GM18505 (cell line): Measurements from ENCODE around the gene HIP1.
"Not testable (repeated sequence)": the region's sequence is repeated elsewhere in the genome, so short reads cannot be mapped to it uniquely, and the experiment has no call there.

ENCODE experiments used
- ATAC-seq: cut with Tn5 transposase; IDR thresholded peaks from one replicate; pipeline ENCODE4 v1.9.1; 2021; ENCODE audit not compliant: unreplicated experiment
- POLR2A ChIP-seq: IDR thresholded peaks from 4 replicates; pipeline ENCODE4 v1.6.1; 2011; ENCODE audit warnings: borderline replicate concordance; ENCODE audit not compliant: insufficient read depth, insufficient read length; ENCODE audit errors: extremely low read depth

The HIP1 gene

DNA sequence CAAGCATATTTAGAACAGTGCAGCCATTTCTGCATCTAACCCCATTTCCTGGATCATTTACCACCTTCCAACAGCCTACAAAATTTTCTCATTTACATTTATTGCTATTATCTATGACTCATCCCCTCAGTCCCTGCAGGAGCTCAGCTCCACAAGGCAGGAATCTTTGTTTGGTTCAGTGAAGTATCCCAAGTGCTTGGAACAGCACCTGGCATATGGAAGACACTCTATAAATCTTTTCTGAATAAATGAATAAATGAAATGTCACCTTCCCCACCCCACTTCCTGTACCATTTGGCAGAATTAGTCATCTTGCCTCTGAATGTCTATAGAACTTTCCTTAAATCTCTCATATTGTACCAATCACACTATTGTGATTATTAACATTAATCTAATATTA is 110.7 kb downstream of the HIP1 start:
- no peak for ATAC-seq

DNA sequence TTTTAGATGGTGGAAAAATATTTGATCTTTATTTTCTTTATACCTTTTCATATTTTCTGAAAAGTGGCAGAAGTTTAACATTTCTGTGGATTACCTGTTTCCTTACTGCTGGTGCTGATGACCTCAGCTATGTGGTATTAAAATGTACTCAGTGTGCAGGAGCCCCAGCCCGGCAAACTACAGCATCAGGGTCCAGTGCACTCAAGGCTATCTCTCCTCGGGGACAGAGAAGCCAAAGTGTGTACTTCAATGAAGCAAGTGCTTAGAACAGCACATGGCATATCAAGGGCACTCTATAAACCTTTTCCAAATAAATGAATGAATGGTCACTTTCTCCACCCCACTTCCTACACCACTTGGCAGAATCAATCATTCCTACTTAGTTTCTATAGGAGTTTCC is 111.8 kb downstream of the HIP1 start:
- TF ChIP-seq POLR2A: no peak
- no peak for ATAC-seq

More for the DNA sequence above, 110.7 kb downstream of the HIP1 start:
- TF ChIP-seq POLR2A: no peak

DNA sequence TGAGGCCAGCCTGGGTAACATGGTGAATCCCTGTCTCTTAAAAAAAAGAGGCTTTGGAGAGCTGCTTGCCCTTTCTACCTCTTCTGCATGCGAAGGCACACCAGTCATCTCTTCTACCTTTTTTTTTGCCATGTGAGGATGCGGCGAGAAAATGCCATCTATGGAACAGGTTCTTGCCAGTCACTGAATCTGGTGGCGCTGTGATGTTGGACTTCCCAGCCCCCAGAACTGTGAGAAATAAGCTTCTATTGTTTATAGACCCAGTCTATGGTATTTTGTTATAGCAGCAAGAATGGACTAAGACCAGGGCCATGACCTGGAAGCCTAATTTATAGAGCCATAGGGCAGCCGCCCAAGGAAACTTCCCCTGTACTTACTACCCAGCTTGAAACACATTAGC is 112.9 kb downstream of the HIP1 start:
- TF ChIP-seq POLR2A: no peak
- no peak for ATAC-seq

DNA sequence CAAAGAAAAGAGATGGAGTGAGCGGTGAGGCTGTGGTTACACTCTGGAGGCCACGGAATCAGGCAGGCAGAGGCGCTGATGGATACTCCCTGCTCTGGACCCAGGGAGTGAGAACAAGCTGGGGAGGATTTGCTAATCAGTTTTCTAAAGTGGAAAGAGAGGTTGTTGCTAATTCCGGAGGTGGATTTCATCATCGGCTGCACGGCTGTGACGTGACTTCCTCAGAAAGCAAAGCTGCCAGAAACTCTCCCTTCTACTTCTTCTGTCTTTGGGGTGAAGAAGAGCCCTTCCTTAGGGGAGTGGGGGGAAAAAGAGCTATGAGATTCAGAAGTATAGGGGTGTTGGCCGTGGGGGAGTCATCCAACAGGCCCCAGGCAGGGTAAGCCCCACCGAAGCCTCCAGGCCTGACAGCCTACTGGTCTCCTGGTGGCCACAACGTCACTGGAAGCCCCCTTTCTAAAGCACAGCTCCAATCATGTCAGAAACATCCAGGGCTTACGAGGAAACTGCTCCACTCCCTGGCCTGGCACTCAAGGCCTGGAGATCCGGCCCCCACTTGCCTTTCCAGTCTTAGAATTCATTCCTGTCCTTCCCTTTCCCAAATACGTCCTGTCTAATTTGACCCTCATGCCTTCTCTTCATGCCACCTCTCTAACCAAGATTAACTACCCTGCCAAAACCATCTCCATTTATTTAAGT is 114.5 kb downstream of the HIP1 start:
- no peak for TF ChIP-seq POLR2A
- ATAC-seq: no peak

DNA sequence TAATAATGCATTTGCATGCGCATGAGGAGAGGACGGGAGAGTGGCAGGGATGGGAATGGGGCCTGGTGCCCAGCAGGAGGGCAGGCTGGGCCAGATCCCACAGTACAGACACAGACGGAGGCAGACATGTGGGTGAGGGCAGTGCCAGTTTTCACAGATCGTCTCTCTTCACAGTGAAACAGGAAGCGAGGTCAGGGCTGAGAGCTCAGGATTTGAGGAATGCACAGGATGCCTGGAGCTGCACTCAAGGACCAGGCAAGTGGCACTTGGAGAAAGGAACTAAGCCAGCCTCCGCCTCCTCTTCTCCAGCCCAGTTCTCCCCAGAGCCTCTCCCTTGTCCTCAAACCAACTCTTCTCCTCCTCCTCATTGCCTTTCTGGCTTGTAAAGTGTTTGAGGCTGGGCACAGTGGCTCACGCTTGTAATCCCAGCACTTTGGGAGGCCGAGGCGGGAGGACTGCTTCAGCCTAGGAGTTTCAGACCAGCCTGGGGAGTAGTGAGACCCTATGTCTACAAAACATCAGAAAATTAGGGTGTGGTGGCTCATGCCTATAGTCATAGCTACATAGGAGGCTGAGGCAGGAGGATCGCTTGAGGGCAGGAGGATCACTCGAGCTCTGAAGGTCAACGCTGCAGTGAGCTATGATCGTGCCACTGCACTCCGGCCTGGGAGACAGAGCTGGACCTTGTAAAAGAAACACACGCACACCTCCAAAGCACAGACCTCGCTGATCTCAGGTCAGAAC is 115.2 kb downstream of the HIP1 start:
- no peak for ATAC-seq
- no peak for TF ChIP-seq POLR2A

DNA sequence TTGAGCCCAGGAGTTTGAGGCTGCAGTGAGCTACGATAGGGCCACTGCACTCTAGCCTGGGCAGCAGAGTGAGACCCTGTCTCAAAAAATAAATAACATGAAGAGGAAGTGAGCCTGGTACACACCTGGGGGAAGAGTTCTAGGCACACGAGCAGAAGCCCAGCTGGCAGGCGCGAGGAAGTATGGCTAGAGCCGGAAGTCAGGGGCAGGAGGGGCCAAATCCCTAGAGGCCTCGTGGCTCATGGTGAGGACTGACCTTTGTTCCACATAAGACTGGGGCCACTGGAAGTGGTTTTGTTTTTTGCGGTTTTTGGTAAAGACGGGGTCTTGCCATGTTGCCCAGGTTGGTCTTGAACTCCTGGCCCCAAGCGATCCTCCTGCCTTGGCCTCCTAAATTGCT is 117.6 kb downstream of the HIP1 start:
- no peak for TF ChIP-seq POLR2A
- no peak for ATAC-seq

DNA sequence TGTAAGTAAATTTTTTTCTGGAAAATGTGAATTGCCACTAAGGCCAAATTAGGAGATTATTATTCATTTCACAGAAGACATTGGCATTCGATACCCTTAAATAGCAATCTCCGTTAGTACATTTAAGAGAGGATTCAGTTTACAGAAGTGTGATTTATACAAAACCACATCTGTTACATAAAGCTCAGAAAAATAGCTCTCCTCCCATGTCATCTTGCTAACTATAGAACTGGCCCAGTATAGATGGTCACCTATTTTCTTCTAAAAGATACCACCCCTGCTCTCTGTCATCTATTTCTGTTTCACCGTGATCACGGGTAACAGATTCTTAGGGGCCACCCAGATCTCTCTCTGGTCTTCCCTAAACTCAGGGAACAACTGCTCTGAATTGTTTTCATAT is 119.1 kb downstream of the HIP1 start:
- ATAC-seq: no peak
- no peak for TF ChIP-seq POLR2A

DNA sequence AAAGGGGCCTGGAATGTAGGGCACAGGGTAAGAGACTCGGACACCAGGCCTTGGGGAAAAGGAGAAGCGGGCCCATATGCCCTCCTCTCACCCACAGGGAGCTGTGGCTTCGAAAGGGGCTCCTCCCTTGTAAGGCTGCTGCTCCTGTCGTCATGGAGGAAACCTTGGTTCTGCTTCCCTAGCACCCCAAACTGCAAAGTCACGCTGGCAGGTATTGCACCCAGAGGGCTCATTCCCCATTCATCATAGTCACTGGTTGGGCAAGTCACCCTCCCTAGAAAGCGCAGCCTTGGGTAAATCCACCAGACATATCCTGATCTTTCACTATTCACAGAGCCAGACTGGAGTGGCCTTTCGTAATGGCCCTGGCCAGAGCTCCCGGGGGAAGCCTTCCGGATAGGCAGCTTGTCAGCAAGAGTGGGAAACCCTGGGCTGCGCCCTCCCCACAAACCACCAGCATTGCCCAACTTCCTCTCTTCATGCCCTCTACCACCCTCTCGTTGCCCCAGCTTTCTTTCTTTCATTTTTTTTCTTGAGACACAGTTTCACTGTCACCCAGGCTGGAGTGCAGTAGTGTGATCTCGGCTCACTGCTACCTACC is 121.0 kb downstream of the HIP1 start:
- no peak for TF ChIP-seq POLR2A
- ATAC-seq: no peak

DNA sequence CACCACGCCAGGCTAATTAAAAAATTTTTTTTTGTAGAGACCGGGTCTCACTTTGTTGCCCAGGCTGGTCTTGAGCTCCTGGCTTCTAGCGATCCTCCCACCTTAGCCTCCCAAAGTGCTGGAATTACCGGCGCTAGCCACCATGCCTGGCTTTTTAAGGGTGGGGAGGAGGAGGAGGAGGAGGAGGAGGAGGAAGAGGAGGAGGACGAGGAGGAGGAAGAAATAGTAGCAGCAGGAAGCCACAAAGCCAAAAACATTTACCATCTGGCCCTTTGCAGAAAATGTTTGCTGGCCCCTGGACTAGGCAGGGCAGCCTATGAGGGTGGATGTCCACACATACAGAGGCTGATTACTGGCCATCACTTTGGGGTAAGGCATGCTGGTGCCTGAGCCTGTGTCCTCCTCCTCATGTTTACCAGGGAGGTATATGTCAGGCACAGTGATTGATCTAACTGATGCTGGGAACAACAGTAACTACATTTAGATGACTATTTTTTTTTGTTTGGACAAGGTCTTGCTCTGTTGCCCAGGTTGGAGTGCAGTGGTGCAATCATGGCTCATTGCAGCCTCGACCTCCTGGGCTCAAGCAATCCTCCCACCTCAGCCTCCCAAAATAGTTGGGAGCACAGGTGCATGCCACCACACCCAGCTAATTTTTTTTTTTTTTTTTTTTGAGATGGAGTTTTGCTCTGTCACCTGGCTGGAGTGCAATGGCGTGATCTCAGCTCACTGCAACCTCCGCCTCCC is 122.1 kb downstream of the HIP1 start:
- ATAC-seq: no peak
- no peak for TF ChIP-seq POLR2A

DNA sequence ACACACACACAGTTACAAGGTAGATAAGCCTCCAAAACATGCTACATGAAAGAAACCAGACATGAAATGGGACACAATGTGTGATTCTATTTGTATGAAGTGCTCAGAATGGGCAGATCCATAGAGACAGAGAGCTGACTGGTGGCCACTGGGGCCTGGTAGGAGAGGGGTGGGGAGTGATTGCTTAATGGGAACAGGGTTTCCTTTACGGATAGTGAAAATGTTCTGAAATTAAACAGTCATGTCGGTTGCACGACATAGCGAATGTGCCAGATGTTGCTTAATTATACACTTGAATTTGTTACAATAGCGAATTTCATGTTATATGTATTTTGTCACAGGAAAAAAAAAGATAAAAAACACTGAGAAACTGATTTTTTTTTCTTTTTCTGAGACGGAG is 124.3 kb downstream of the HIP1 start:
- ATAC-seq: no peak
- no peak for TF ChIP-seq POLR2A

DNA sequence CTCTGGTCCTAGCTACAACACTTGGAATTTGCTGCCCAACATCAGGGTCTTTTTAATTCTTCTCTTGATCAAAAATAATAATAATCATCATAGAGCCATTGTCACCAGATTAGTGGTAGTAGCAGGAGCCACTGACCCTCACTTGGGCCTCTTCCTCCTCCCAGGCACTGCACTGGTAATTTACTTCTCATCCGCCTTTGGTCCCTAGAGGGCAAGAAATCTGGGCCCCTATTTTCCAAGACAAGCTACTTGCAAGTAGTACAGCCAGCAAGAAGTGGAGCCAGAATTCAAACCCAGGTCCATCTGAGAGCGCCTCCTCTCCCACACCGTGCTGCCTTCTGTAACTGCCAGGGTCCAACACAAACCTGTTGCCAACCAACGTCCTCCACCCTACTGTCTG is 125.4 kb downstream of the HIP1 start:
- ATAC-seq: no peak
- TF ChIP-seq POLR2A: no peak

DNA sequence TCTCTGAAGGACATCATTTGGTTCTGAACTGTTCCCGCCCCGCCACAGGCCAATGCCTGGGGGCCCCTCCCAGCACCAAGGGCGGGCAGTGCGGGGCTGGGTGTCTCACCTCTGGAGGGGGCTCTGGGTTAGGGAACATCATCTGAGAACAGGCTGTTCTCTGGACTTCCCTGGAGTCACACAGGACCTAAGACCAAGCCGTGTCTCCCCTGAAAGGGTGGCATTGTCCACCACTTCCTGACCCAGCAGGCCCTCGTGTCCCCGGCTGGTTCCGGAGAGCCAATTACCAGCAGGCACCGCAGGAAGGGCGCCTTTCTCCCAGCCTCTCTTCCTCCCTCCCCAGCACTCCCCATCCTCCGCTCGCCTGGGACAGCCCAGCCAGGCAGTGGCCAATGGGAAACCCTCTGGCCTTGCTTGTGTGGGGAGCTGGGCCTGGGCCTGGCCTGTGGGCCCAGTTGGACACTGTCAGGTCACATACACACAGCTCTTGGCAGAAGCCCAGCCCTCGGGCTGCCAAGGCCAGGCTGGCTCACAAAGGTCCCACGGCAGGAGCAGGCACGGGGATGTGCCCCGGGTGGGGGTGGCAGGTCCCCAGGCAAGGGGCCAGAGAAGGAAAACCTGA is 127.1 kb downstream of the HIP1 start:
- no peak for TF ChIP-seq POLR2A
- ATAC-seq: no peak

DNA sequence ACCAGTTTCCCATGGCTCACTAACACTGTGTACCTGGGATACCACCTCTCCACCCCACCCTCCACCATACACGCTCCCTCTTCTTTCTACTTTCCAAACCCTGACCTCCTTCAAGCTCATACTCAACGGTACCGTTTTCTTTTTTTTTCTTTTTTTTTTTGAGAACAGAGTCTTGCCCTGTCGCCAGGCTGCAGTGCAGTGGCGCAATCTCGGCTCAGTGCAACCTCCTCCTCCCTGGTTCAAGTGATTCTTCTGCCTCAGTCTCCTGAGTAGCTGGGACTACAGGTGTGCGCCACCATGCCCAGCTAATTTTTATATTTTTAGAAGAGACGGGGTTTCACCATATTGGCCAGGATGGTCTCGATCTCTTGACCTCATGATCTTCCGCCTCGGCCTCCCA is 129.3 kb downstream of the HIP1 start:
- not testable (repeated sequence) for ATAC-seq

DNA sequence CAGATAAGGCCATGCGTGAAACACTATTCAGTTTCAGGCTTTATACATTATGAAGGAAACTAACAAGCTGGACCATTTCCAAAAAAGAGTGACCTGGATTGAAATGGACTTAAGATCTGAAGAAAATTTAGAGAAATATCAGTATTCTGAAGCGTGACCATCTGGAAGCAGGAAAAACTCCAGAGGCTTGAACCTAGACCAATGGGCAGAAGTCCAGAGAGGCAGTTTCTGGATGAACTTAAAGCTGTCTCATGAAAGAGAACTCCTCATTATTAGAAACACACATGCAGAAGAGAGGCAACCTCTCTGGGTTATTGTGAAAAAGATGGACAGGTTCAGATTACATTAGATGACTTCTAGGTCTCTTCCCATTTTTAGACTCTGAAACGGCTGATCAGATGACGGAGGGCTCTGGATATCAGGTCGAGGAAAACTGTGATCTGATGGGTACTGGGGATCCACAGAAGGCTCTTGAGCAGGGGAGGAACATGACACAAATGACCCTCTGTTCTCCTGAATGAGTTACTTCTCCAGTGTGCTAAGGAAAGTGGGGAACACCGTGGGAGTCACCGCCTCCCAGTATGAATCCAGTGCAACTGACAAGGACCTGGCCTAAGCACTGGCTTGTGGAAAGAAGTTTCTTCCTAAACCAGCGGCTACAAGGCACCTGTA is 130.2 kb downstream of the HIP1 start:
- no peak for ATAC-seq
- TF ChIP-seq POLR2A: no peak
